Thoracic aorta (tissue), 2 donors: ENCODE measurements around the gene CIBAR2. TPM values are rescaled to one million over a fixed set of nuclear protein-coding genes. Genes with fewer than 3 reads are reported as not detected.

Source experiments
- ATAC-seq: fragments of 150-250 bp; one replicate; pipeline ENCODE4 v1.8.0; 2017; ENCODE audit warnings: low read depth; ENCODE audit not compliant: insufficient number of reproducible peaks, low FRiP score
- DNase-seq: peaks from one replicate; pipeline ENCODE4 v3.0.0-alpha.2; 2020; ENCODE audit warnings: low spot score
- H3K27ac ChIP-seq, 2 donors: fragments of 200-600 bp; sonication (generic); 1 replicate in 1 of 2; 2 replicates in 1 of 2; pipeline ENCODE4 v1.5.1; 2016; ENCODE audit warnings: mild to moderate bottlenecking in 2 of 2, moderate library complexity in 2 of 2
- H3K27me3 ChIP-seq: fragments of 200-600 bp; sonication (generic); replicated peaks from 2 replicates; pipeline ENCODE4 v1.6.0; 2016; ENCODE audit warnings: mild to moderate bottlenecking; ENCODE audit not compliant: insufficient read depth
- H3K36me3 ChIP-seq: fragments of 200-600 bp; sonication (generic); one replicate; pipeline ENCODE4 v1.5.1; 2016
- H3K4me1 ChIP-seq, 2 donors: fragments of 200-600 bp; sonication (generic); 1 replicate in 1 of 2; 2 replicates in 1 of 2; pipeline versions ENCODE4 v1.5.1 to v1.6.0; 2016; ENCODE audit warnings: low read depth in 2 of 2, mild to moderate bottlenecking in 1 of 2; ENCODE audit not compliant: control insufficient read depth in 1 of 2
- H3K4me3 ChIP-seq: fragments of 200-600 bp; sonication (generic); 2 replicates; pipeline ENCODE4 v1.5.1; 2016; ENCODE audit warnings: mild to moderate bottlenecking
- H3K9me3 ChIP-seq: fragments of 200-600 bp; sonication (generic); 2 replicates; pipeline ENCODE4 v1.5.1; 2016
- total RNA-seq, 2 donors: library from RNA; depleted of rRNA; stranded (reverse); fragments of >200 nt; gene quantifications; one replicate each; pipeline versions ENCODE4 v1.1.0 to v1.2.3, GENCODE V29; 2016
- TF ChIP-seq, protein P1 (sequence below): fragments of 200-600 bp; sonication (generic); IDR thresholded peaks from one replicate; pipeline ENCODE4 v1.5.1; 2019; ENCODE audit warnings: antibody characterized with exemption

Gene CIBAR2
- total RNA-seq, 2 donors from 2014 or later: not detected

DNA sequence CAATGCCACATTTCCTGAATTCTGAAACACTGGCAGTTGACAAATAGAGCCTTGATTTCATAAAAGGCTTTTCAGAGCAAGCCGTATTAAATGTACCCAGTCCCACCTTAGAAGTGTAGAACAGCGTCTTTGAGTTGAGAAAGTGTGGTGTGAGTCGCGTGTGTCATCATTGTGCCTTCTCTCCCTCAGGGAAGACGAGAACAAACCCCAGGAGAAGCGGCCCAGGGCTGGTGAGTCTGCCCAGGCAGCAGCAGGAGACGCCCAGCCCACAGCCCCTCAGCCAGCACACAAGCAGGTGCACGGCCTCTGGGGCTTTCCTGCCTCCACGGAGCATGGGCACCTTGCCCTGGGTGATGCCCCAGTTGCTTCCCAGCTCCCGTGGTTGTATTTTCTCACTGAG is 34.0 kb downstream of the CIBAR2 start:
- Histone ChIP-seq H3K9me3 (no peaks in the 10 kb centered on the region), H3K36me3 (peaks cover 24% of the 10 kb centered on the region), H3K4me1 (no peaks in the 10 kb centered on the region), H3K4me3 (no peak overlapping the region), H3K27me3 (no peaks in the 10 kb centered on the region), H3K27ac (no peak overlapping the region)
- TF ChIP-seq, protein P1, sequence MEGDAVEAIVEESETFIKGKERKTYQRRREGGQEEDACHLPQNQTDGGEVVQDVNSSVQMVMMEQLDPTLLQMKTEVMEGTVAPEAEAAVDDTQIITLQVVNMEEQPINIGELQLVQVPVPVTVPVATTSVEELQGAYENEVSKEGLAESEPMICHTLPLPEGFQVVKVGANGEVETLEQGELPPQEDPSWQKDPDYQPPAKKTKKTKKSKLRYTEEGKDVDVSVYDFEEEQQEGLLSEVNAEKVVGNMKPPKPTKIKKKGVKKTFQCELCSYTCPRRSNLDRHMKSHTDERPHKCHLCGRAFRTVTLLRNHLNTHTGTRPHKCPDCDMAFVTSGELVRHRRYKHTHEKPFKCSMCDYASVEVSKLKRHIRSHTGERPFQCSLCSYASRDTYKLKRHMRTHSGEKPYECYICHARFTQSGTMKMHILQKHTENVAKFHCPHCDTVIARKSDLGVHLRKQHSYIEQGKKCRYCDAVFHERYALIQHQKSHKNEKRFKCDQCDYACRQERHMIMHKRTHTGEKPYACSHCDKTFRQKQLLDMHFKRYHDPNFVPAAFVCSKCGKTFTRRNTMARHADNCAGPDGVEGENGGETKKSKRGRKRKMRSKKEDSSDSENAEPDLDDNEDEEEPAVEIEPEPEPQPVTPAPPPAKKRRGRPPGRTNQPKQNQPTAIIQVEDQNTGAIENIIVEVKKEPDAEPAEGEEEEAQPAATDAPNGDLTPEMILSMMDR: no peak
- ATAC-seq (no peak), DNase-seq (no peak)

DNA sequence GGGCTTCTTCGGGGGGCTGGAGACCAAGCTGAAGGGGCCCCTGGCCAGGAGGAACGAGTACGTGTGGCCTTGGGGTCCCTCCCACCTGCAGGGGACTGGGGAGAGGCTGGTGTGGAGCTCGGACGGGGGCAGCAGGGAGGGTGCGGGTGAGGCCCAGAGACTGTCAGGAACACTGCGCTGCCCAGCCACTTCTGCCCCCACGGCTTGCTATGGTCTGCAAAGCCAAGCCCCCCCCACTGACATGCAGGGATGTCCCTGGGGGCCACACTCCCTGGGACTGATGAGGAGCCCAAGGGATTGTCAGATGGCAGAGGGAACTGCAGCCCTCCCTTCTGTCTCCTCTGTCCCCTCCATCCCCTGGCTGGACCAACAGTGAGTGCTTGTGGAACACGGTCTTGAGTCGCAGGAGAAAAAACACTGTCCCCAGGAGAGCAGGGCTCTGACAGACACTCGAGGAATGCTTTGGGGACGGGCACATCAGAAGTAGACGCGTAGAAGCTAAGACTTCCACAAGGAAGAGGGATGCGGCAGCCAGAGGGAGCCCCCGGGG is 34.6 kb downstream of the CIBAR2 start:
- TF ChIP-seq, protein P1: no peak
- ATAC-seq (no peak), DNase-seq (no peak)
- Histone ChIP-seq H3K9me3 (no peaks in the 10 kb centered on the region), H3K27me3 (no peaks in the 10 kb centered on the region), H3K4me1 (no peaks in the 10 kb centered on the region), H3K4me3 (no peak overlapping the region), H3K36me3 (peaks cover 30% of the 10 kb centered on the region), H3K27ac (no peak overlapping the region)

DNA sequence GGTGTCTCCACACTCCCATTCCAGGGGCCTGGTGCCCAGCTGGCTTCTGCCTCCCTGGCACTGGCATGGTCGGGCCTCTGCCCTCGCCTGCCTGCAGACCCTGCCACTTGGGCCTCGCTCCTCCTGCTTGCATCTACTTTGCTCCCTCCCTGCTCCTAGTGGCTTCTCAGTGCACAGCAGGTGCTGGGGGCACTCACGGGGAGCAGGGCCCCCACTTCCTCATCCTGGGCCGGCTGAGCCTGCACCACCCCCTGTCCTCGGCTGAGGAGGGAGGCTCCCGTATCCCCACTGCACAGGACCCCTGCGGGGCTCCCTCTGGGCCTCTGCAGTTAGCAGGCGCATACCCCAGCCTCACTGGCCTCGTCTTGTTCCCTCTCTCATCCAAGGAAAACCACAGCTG is 35.2 kb downstream of the CIBAR2 start:
- no peak overlapping the region for H3K4me3 ChIP-seq
- H3K4me1 ChIP-seq: no peaks in the 10 kb centered on the region
- peaks cover 32% of the 10 kb centered on the region for H3K36me3 ChIP-seq
- DNase-seq: no peak
- no peaks in the 10 kb centered on the region for H3K27me3 ChIP-seq
- TF ChIP-seq, protein P1: no peak
- no peaks in the 10 kb centered on the region for H3K9me3 ChIP-seq
- no peak overlapping the region for H3K27ac ChIP-seq
- no peak for ATAC-seq

DNA sequence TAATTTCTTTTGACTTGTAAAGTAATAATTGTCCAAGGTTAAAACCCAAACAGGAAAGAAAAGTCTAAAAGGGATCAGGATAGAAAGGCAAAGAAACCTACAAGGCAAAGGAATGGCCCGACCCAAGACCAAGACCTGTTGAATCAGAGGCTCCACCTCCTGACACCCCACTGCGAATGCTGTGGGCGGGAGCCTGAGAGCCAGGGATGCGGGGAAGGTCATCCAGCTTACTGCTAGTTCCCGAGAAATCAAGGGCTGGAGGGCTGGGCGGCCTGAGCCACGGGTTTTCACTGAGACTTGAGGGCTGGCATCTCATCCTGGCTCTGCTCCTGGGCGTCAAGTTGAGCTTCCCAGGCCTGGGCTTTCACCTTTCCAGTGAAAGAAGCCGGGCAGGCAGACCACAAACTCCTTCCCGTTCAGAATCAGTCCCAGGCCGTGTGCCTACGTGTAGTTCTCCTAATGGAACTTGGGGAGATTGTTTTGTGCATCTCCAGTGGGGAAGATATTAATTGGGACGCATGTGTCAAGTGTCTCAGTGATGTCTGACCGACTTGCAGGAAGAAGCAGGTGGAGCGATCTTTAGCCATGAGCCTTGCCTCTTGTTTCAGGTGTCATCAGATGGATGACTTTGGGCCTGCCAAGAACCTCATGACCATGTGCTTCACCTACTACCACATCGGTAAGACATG is 36.9 kb downstream of the CIBAR2 start:
- Histone ChIP-seq H3K27ac (no peak overlapping the region), H3K9me3 (no peaks in the 10 kb centered on the region), H3K27me3 (no peaks in the 10 kb centered on the region), H3K4me1 (no peaks in the 10 kb centered on the region), H3K4me3 (no peak overlapping the region), H3K36me3 (peaks cover 32% of the 10 kb centered on the region)
- TF ChIP-seq, protein P1: no peak
- DNase-seq: no peak
- ATAC-seq: no peak

DNA sequence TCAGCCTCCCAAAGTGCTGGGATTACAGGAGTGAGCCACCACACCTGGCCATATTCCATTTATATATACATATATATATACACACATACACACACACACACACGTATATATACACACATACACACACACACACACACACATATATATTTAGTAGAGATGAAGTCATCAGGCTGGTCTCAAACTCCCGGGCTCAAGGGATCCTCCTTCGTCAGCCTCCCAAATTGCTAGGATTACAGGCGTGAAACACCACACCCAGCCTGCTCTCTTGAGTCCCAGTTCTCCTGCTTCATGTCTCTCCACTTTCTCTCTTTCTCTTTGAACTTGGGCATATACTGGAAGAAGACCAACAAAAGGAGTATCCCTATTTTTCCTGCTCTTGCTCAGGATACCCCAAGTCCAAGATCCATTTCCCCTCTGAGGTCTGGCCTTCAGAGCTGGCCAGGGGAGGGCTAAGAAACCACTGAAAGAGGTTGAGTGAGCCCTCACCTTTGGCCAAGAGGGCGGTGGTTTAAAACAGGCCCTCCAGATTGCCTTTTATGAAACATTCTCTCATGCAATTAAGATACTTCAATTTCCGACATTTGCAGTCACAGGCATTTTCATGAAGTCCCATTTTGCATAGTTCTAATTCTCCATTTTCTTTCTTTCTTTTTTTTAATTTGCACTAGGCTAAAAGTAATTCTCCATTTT is 37.9 kb downstream of the CIBAR2 start:
- DNase-seq: no peak
- Histone ChIP-seq H3K9me3 (no peaks in the 10 kb centered on the region), H3K4me1 (no peaks in the 10 kb centered on the region), H3K27me3 (no peaks in the 10 kb centered on the region), H3K36me3 (peaks cover 31% of the 10 kb centered on the region), H3K27ac (no peak overlapping the region), H3K4me3 (no peak overlapping the region)
- TF ChIP-seq, protein P1: no peak
- ATAC-seq: no peak
